Nephron (organoid): ENCODE results near the gene MYO7B.
"Not testable (repeated sequence)": the region's sequence is repeated elsewhere in the genome, so short reads cannot be mapped to it uniquely, and the experiment has no call there.

ENCODE experiments used
- H3K27ac Mint-ChIP-seq, 3 experiments: 2 replicates each; pipeline ENCODE4 v1.8.0; 2020; ENCODE audit warnings: mixed read lengths in 3 of 3, mild to moderate bottlenecking in 2 of 3, moderate library complexity in 1 of 3
- H3K27me3 Mint-ChIP-seq: 2 replicates; pipeline ENCODE4 v1.8.0; 2021; ENCODE audit warnings: low read depth, mild to moderate bottlenecking, moderate library complexity, mixed read lengths
- H3K36me3 Mint-ChIP-seq: 2 replicates; pipeline ENCODE4 v1.8.0; 2020; ENCODE audit warnings: low read depth, mixed read lengths
- H3K4me1 Mint-ChIP-seq: 2 replicates; pipeline ENCODE4 v1.8.0; 2020; ENCODE audit warnings: mixed read lengths
- H3K4me3 Mint-ChIP-seq, 3 experiments: 2 replicates each; pipeline ENCODE4 v1.8.0; 2020; ENCODE audit warnings: mild to moderate bottlenecking in 3 of 3, mixed read lengths in 3 of 3, moderate library complexity in 2 of 3
- H3K9me3 Mint-ChIP-seq: 2 replicates; pipeline ENCODE4 v1.8.0; 2020; ENCODE audit warnings: mixed read lengths
- TF ChIP-seq, protein P1 (sequence below), 3 experiments: fragments of 200-600 bp; sonication (generic); IDR thresholded peaks; one replicate each; pipeline ENCODE4 v1.5.0; 2021; ENCODE audit warnings: antibody characterized with exemption in 3 of 3; ENCODE audit not compliant: unreplicated experiment in 3 of 3

Gene MYO7B

DNA sequence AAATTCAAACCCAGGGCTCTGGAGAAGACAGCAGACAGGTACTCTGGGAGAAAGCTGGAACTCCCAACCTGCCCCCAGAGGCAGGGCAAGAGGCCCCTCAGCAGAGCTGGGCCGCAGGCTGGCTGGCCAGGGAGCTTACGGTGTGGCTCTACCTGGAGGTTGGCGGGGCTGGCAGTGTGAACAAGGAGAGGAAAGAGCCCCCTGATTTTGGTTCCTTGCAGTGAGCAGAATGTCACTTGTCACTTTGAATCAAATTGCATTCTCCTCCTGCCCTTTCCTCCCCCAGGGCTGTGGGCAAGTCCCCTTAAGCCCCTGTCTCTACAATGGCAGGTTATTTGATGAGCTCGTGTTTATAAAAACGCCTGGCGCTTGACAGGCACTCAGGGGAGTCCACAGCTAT lies 32.6 kb downstream of the MYO7B start:
- Mint-ChIP-seq H3K4me1 (peaks cover 14% of the 10 kb centered on the region), H3K27me3 (peaks cover 17% of the 10 kb centered on the region), H3K9me3 (no peaks in the 10 kb centered on the region), H3K27ac (no peak overlapping the region), H3K36me3 (no peaks in the 10 kb centered on the region), H3K4me3 (no peak overlapping the region)
- TF ChIP-seq, protein P1, sequence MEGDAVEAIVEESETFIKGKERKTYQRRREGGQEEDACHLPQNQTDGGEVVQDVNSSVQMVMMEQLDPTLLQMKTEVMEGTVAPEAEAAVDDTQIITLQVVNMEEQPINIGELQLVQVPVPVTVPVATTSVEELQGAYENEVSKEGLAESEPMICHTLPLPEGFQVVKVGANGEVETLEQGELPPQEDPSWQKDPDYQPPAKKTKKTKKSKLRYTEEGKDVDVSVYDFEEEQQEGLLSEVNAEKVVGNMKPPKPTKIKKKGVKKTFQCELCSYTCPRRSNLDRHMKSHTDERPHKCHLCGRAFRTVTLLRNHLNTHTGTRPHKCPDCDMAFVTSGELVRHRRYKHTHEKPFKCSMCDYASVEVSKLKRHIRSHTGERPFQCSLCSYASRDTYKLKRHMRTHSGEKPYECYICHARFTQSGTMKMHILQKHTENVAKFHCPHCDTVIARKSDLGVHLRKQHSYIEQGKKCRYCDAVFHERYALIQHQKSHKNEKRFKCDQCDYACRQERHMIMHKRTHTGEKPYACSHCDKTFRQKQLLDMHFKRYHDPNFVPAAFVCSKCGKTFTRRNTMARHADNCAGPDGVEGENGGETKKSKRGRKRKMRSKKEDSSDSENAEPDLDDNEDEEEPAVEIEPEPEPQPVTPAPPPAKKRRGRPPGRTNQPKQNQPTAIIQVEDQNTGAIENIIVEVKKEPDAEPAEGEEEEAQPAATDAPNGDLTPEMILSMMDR (IDR thresholded peaks at IDR 0.05; ENCODE audit: unreplicated experiment in 3 of 3): no peak

DNA sequence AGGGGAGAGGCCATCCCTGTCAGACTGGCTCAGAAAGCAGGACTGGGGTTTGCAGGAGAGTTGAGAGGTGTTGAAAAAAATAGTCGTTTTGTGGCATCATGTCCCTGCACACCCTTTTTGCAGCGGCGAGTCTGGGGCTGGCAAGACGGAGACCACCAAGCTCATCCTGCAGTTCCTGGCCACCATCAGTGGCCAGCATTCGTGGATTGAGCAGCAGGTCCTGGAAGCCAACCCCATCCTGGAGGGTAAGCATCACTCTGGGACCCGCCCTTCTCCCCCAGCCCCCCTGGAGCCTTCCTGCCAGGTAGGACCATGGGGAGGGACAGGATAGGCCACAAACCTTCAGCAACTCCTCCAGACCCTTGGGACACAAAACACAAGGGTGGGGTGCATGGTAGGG lies 34.2 kb downstream of the MYO7B start:
- Mint-ChIP-seq H3K4me3 (no peak overlapping the region), H3K9me3 (no peaks in the 10 kb centered on the region), H3K36me3 (no peaks in the 10 kb centered on the region), H3K27ac (no peak overlapping the region), H3K27me3 (peaks cover 17% of the 10 kb centered on the region), H3K4me1 (peaks cover 14% of the 10 kb centered on the region)
- TF ChIP-seq, protein P1 (IDR thresholded peaks at IDR 0.05; ENCODE audit: unreplicated experiment in 3 of 3): no peak

- Mint-ChIP-seq H3K4me1 (peaks cover 20% of the 10 kb centered on the region), H3K27me3 (peaks cover 17% of the 10 kb centered on the region)
These were observed 35.1 kb downstream of the MYO7B start for GRCh38 chr2:127570282-127571250.

DNA sequence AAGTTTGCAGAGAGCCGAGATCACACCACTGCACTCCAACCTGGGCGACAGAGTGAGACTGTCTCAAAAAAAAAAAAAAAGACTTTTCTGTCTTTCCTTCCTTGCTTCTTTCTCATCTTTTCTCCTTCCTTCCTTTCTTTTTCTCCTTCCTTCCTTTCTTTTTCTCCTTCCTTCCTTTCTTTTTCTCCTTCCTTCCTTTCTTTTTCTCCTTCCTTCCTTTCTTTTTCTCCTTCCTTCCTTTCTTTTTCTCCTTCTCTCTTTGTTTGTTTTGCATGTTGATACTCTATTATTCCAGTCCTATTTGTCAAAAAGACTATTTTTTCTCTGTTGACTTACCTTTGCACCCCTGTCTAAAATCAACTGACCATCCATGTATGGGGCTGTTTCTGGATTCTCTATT lies 36.9 kb downstream of the MYO7B start:
- Mint-ChIP-seq H3K27me3 (peaks cover 17% of the 10 kb centered on the region), H3K4me1 (peaks cover 24% of the 10 kb centered on the region)
- H3K9me3 Mint-ChIP-seq, H3K4me3 Mint-ChIP-seq, H3K27ac Mint-ChIP-seq, H3K36me3 Mint-ChIP-seq: not testable (repeated sequence)

More at GRCh38 chr2:127570282-127571250, 35.1 kb downstream of the MYO7B start:
- Mint-ChIP-seq H3K36me3 (no peaks in the 10 kb centered on the region), H3K27ac (no peak overlapping the region), H3K9me3 (no peaks in the 10 kb centered on the region), H3K4me3 (no peak overlapping the region)
- TF ChIP-seq, protein P1 (IDR thresholded peaks at IDR 0.05; ENCODE audit: unreplicated experiment in 3 of 3): no peak

- Mint-ChIP-seq H3K4me3 (no peak overlapping the region), H3K36me3 (no peaks in the 10 kb centered on the region), H3K27ac (no peak overlapping the region), H3K4me1 (peaks cover 24% of the 10 kb centered on the region), H3K27me3 (peaks cover 17% of the 10 kb centered on the region), H3K9me3 (no peaks in the 10 kb centered on the region)
- TF ChIP-seq, protein P1 (IDR thresholded peaks at IDR 0.05; ENCODE audit: unreplicated experiment in 3 of 3): no peak
These were observed 37.4 kb downstream of the MYO7B start for GRCh38 chr2:127572841-127573240.

DNA sequence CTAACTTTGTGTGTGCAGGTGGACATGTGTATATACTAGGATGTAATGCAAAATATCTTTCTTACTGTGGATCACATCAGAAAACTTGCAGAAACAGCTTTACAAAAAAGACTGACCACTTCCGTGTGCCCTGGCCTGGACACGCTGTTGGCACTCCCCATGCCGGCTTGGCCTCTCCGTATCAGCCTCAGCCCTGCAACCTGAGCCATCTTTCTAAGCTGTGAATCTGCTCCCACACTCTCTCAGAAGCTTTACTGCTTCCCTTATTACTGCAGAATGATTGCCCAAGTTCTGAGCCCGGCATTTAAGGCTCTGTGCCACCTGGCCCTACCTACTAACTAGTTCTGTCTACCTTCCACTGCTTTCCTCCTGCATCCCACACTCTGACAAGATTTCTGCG lies 37.8 kb downstream of the MYO7B start:
- Mint-ChIP-seq H3K36me3 (no peaks in the 10 kb centered on the region), H3K4me1 (peaks cover 24% of the 10 kb centered on the region), H3K27ac (no peak overlapping the region), H3K9me3 (no peaks in the 10 kb centered on the region), H3K27me3 (peaks cover 17% of the 10 kb centered on the region), H3K4me3 (no peak overlapping the region)
- TF ChIP-seq, protein P1 (IDR thresholded peaks at IDR 0.05; ENCODE audit: unreplicated experiment in 3 of 3): no peak
